ENCODE data around the gene PPP5C. TPM values are rescaled to one million over a fixed set of nuclear protein-coding genes. Genes with fewer than 3 reads are reported as not detected.
"Not testable (repeated sequence)": the region's sequence is repeated elsewhere in the genome, so short reads cannot be mapped to it uniquely, and the experiment has no call there.

PPP5C gene
- 11.6 TPM for total RNA-seq

GRCh38 chr19:46346821-46347571, at the start of gene PPP5C:
PPP5C (plus strand) TSS chr19:46347087; CDS start chr19:46347097, 10 bp downstream.
- Histone ChIP-seq H3K4me3 (ENCODE audit: low read length) (peak within 1 kb of the TSS; percentile 93), H3K9me3 (ENCODE audit: low read depth, low read length) (no peaks in the 10 kb centered on the region), H3K27me3 (ENCODE audit: insufficient read depth, low read length) (no peaks in the 10 kb centered on the region), H3K4me1 (ENCODE audit: insufficient read depth, low read length) (peaks cover 51% of the 10 kb centered on the region)

- no peaks in the 10 kb centered on the region for H3K9me3 ChIP-seq (ENCODE audit: low read depth, low read length)
- H3K27me3 ChIP-seq (ENCODE audit: insufficient read depth, low read length) = peaks cover 12% of the 10 kb centered on the region
- H3K4me3 ChIP-seq (ENCODE audit: low read length) = no peak overlapping the region
- H3K4me1 ChIP-seq (ENCODE audit: insufficient read depth, low read length) = no peaks in the 10 kb centered on the region
Measured at GRCh38 chr19:46297700-46298478, 49.0 kb upstream of the PPP5C start.

- Histone ChIP-seq H3K4me3 (ENCODE audit: low read length) (no peak overlapping the region), H3K9me3 (ENCODE audit: low read depth, low read length) (no peaks in the 10 kb centered on the region), H3K4me1 (ENCODE audit: insufficient read depth, low read length) (no peaks in the 10 kb centered on the region), H3K27me3 (ENCODE audit: insufficient read depth, low read length) (peaks cover 12% of the 10 kb centered on the region)
Measured at GRCh38 chr19:46298479-46299003, 48.3 kb upstream of the PPP5C start.

DNA sequence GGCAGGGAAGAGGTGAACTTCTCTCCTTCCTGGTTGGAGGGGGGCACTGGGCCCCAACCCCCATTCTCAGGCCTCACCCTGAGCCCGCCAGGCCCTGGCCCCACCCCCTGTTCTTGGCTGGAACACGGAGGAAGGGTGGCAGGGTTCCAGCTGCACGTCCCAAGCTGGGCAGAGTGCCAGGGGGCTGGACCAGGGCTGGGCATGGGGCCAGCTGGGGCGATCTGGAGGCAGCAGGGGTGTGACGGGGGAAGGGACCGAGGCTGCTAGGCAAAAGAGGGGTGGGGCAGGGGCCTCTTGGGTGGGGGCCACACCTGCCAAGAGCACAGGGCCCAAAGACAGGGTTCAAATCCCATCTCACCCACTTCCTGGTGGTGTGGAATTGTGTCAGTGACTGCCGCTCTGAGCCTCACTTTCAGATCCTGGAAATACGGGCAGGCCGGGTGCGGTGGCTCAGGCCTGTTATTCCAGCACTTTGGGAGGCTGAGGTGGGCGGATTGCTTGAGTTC, 47.8 kb upstream of the PPP5C start:
- Histone ChIP-seq H3K9me3 (ENCODE audit: low read depth, low read length) (no peaks in the 10 kb centered on the region), H3K4me1 (ENCODE audit: insufficient read depth, low read length) (no peaks in the 10 kb centered on the region), H3K4me3 (ENCODE audit: low read length) (no peak overlapping the region), H3K27me3 (ENCODE audit: insufficient read depth, low read length) (peaks cover 12% of the 10 kb centered on the region)

DNA sequence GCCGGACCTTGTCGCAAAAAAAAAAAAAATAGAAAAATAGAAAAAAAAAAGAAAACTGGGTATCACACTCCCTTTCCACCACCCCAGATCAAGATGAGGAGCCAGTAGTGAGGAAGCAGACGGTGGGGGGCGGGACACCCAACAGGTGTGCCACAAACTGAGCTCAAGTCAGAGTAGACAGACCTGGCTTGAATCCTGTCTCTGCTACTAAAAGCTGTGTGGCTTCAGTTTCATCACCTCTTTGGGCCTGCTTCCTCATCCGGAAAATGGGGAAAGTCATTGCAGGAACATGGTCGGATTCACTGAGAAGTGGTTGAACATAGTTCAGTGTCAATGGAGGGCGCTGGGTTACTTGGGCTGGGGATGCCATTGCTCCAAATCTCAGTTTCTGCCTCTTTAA, 47.2 kb upstream of the PPP5C start:
- peaks cover 12% of the 10 kb centered on the region for H3K27me3 ChIP-seq (ENCODE audit: insufficient read depth, low read length)
- no peaks in the 10 kb centered on the region for H3K4me1 ChIP-seq (ENCODE audit: insufficient read depth, low read length)
- H3K9me3 ChIP-seq (ENCODE audit: low read depth, low read length) = no peaks in the 10 kb centered on the region
- H3K4me3 ChIP-seq (ENCODE audit: low read length) = no peak overlapping the region

GRCh38 chr19:46303322-46303690, 43.6 kb upstream of the PPP5C start:
- Histone ChIP-seq H3K9me3 (ENCODE audit: low read depth, low read length) (no peaks in the 10 kb centered on the region), H3K4me3 (ENCODE audit: low read length) (no peak overlapping the region), H3K27me3 (ENCODE audit: insufficient read depth, low read length) (no peaks in the 10 kb centered on the region), H3K4me1 (ENCODE audit: insufficient read depth, low read length) (no peaks in the 10 kb centered on the region)

DNA sequence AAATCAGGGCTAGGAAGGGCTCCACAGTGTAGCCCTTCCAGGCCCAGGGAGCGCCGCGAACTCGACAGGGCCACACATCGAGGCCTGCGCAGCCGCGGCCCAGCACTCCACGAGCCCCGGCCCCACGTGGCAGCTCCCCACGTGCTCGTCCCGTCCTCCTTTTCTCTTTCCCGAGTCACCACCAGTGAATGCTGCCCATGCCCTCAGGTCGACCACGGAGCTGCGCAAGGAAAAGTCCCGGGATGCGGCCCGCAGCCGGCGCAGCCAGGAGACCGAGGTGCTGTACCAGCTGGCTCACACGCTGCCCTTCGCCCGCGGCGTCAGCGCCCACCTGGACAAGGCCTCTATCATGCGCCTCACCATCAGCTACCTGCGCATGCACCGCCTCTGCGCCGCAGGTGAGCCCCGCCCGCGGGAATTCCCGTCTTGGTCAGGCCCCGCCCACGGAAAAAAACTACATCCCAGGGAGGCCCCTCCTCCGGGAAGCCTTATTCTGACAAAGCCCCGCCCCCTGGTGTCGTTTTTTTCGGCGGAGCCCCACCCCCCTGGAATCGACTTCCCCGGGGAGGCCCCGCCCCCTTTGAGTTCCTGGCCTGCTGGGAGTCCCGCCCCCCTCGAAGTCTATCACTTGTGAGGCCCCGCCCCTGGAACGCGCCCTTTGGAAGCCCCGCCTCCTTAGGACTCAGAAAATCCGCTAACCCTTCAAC, 43.0 kb upstream of the PPP5C start:
- Histone ChIP-seq H3K4me1 (ENCODE audit: insufficient read depth, low read length) (no peaks in the 10 kb centered on the region), H3K9me3 (ENCODE audit: low read depth, low read length) (no peaks in the 10 kb centered on the region), H3K27me3 (ENCODE audit: insufficient read depth, low read length) (no peaks in the 10 kb centered on the region), H3K4me3 (ENCODE audit: low read length) (no peak overlapping the region)

DNA sequence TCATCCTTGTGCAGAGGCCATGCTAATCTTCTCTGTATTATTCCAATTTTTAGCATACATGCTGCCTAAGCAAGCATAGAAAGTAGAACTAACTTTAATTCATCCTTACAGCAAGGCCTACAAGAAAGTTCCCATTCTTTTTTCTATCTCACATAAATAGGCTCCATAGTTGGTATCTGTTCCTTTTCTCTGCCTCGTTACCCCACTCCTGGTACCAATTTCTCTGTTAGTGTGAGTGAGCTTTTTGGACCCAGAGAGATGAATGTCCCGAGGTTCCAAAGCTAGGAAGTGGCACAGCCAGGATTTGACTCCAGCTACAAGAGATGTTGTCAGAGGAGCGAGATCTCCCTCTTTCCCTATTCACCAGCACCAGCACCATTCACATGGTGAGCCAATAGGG, 40.4 kb upstream of the PPP5C start:
- no peaks in the 10 kb centered on the region for H3K9me3 ChIP-seq (ENCODE audit: low read depth, low read length)
- no peak overlapping the region for H3K4me3 ChIP-seq (ENCODE audit: low read length)

GRCh38 chr19:46308510-46308909, 38.4 kb upstream of the PPP5C start:
- Histone ChIP-seq H3K27me3 (ENCODE audit: insufficient read depth, low read length) (no peaks in the 10 kb centered on the region), H3K4me1 (ENCODE audit: insufficient read depth, low read length) (no peaks in the 10 kb centered on the region), H3K4me3 (ENCODE audit: low read length) (no peak overlapping the region), H3K9me3 (ENCODE audit: low read depth, low read length) (no peaks in the 10 kb centered on the region)

More for the DNA sequence above, 40.4 kb upstream of the PPP5C start:
- no peaks in the 10 kb centered on the region for H3K27me3 ChIP-seq (ENCODE audit: insufficient read depth, low read length)
- H3K4me1 ChIP-seq (ENCODE audit: insufficient read depth, low read length) = no peaks in the 10 kb centered on the region

GRCh38 chr19:46309056-46309455, 37.8 kb upstream of the PPP5C start:
- H3K27me3 ChIP-seq (ENCODE audit: insufficient read depth, low read length) = no peaks in the 10 kb centered on the region

DNA sequence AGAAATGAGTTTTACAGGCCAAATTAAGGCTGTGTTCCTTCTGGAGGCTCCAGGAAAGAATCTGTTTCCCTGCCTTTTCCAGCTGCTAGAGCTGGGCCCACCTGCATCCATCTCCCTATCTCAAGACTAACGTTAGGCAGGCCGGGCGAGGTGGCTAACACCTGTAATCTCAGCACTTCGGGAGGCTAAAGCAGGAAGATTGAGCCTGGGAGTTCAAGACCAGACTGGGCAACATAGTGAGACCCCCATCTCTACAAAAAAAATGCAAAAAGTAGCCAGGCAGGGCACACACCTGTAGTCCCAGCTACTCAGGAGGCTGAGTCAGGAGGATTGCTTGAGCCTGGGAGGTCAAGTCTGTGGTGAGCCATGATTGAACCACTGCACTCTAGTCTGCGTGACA, 35.4 kb upstream of the PPP5C start:
- Histone ChIP-seq H3K9me3 (ENCODE audit: low read depth, low read length) (no peaks in the 10 kb centered on the region), H3K4me1 (ENCODE audit: insufficient read depth, low read length) (no peaks in the 10 kb centered on the region), H3K4me3 (ENCODE audit: low read length) (no peak overlapping the region), H3K27me3 (ENCODE audit: insufficient read depth, low read length) (no peaks in the 10 kb centered on the region)

More at GRCh38 chr19:46309056-46309455, 37.8 kb upstream of the PPP5C start:
- H3K4me1 ChIP-seq (ENCODE audit: insufficient read depth, low read length) = no peaks in the 10 kb centered on the region
- no peak overlapping the region for H3K4me3 ChIP-seq (ENCODE audit: low read length)
- no peaks in the 10 kb centered on the region for H3K9me3 ChIP-seq (ENCODE audit: low read depth, low read length)

DNA sequence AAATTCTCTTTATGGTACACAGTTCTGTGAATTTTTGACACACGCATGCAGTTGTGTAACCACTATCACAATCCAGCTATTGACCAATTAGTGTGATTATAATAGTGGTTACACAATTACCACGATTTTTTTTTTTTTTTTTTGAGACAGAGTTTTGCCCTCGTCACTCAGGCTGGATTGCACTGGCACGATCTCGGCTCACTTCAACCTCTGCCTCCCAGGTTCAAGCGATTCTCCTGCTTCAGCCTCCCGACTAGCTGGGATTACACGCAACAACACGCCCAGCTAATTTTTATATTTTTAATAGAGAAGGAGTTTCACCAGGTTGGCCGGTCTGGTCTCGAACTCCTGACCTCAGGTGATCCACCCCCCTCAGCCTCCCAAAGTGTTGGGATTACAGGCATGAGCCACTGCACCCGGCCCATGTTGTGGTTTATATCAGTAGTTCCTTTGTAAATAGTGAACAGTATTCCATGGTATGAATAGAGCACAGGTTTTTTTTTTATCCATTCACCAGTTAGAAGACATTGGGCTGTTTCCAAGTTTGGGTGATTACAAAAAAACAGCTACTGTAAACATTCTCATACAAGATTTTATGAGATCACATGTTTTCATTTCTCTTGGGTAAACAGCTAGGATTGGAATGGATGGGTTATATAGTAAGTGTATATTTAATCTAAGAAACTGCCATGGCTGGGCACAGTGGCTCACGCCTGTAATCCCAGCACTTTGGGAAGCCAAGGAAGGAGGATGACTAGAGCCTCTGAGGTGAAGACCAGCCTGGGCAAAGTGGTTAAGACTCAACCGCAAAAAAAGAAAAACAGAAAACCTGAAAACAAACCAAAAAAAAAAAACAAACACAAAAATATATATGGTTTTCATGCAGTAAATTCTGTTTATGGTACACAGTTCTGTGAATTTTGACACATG, 33.1 kb upstream of the PPP5C start:
- H3K9me3 ChIP-seq (ENCODE audit: low read depth, low read length); H3K4me1 ChIP-seq (ENCODE audit: insufficient read depth, low read length); H3K27me3 ChIP-seq (ENCODE audit: insufficient read depth, low read length); H3K4me3 ChIP-seq (ENCODE audit: low read length): not testable (repeated sequence)

DNA sequence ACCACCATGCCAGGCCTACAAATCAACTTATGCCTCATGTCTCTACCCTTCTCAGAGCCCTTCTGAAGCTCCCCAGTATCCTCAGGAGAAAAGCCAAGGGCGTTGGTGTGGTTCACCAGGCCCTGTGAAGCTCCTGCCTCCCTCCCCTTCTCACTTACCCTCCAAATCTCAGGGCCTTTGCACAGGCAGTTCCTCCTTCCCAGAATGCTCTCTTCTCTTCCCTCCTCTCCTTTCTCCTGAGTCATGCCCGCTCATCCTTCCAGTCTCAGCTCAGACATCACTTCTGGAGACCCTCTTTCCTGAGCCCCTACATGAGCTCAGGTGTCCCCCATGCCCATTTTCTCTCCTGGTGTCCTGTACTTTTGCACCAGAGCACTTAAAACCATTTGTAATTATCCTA, 29.5 kb upstream of the PPP5C start:
- no peaks in the 10 kb centered on the region for H3K4me1 ChIP-seq (ENCODE audit: insufficient read depth, low read length)
- no peaks in the 10 kb centered on the region for H3K27me3 ChIP-seq (ENCODE audit: insufficient read depth, low read length)
- no peaks in the 10 kb centered on the region for H3K9me3 ChIP-seq (ENCODE audit: low read depth, low read length)
- no peak overlapping the region for H3K4me3 ChIP-seq (ENCODE audit: low read length)

DNA sequence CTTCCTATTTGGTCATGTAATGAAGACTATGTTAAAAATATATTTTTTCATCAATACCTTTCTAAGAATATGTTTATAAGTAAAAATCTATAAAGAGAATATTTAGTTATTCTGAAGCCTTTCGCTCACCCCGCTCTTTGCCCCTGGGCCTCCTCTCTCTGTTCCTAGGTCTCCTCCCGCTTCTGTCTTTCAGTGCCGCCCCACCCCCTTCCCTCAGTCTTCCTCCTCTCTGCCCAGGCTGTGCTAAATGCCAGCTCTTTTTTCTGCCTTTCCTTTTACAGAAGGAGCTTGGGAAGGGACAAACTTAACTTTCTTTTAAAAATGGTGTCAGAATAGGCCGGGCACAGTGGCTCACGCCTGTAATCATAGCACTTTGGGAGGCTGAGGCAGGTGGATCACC, 27.3 kb upstream of the PPP5C start:
- Histone ChIP-seq H3K4me3 (ENCODE audit: low read length) (no peak overlapping the region), H3K9me3 (ENCODE audit: low read depth, low read length) (no peaks in the 10 kb centered on the region)

More for the DNA sequence above, 27.3 kb upstream of the PPP5C start:
- Histone ChIP-seq H3K27me3 (ENCODE audit: insufficient read depth, low read length) (no peaks in the 10 kb centered on the region), H3K4me1 (ENCODE audit: insufficient read depth, low read length) (no peaks in the 10 kb centered on the region)

Data from mononuclear cell (primary cell).